Common myeloid progenitor, CD34-positive (primary cell): Measurements from ENCODE around the gene ULK4.

Source experiments
- CTCF ChIA-PET: fragments of 350-600 bp; sonication (Branson Sonifier 250); formaldehyde crosslinking; loops from one replicate; lab custom pipeline; 2021; ENCODE audit warnings: antibody characterized with exemption; lab: Charles Lee
- POLR2A ChIA-PET: fragments of 350-600 bp; sonication (Branson Sonifier 250); formaldehyde crosslinking; loops from one replicate; lab custom pipeline; 2021; ENCODE audit warnings: antibody characterized with exemption; lab: Charles Lee
- DNase-seq, 3 donors: peaks; one replicate each; pipeline versions ENCODE4 v3.0.0 to v3.0.0-alpha.2; 2013
- H3K27ac ChIP-seq, 2 experiments: 1 replicate in 1 of 2; 2 replicates in 1 of 2; pipeline ENCODE4 v1.7.0; 2013; ENCODE audit warnings: inconsistent platforms in 2 of 2, low read length in 2 of 2, mild to moderate bottlenecking in 2 of 2, low read depth in 1 of 2, moderate library complexity in 1 of 2; ENCODE audit not compliant: severe bottlenecking in 2 of 2, insufficient read depth in 1 of 2, poor library complexity in 1 of 2
- H3K27me3 ChIP-seq, 5 experiments: replicated peaks in 2 of 5; 1 replicate in 3 of 5; 2 replicates in 2 of 5; pipeline versions ENCODE4 v1.6.1 to v1.7.0; 2013; ENCODE audit warnings: low read length in 4 of 5, mild to moderate bottlenecking in 2 of 5, moderate library complexity in 2 of 5, inconsistent platforms in 1 of 5; ENCODE audit not compliant: insufficient read depth in 5 of 5, control insufficient read depth in 4 of 5
- H3K36me3 ChIP-seq, 4 experiments: 1 replicate in 2 of 4; 2 replicates in 2 of 4; pipeline versions ENCODE4 v1.6.1 to v1.7.0; 2013; ENCODE audit warnings: low read length in 3 of 4, control low read depth in 1 of 4, mild to moderate bottlenecking in 1 of 4; ENCODE audit not compliant: control insufficient read depth in 4 of 4, insufficient read depth in 4 of 4
- H3K4me1 ChIP-seq, 4 experiments: 1 replicate in 3 of 4; 2 replicates in 1 of 4; pipeline versions ENCODE4 v1.6.1 to v1.7.1; 2013; ENCODE audit warnings: low read length in 3 of 4, mild to moderate bottlenecking in 3 of 4, control low read depth in 1 of 4, inconsistent platforms in 1 of 4, moderate library complexity in 1 of 4; ENCODE audit not compliant: control insufficient read depth in 4 of 4, insufficient read depth in 4 of 4; ENCODE audit errors: control extremely low read depth in 1 of 4
- H3K4me3 ChIP-seq, 7 experiments: 1 replicate in 4 of 7; 2 replicates in 3 of 7; pipeline versions ENCODE4 v1.5.1 to v1.7.0; 2013; ENCODE audit warnings: mild to moderate bottlenecking in 7 of 7, low read length in 6 of 7, moderate library complexity in 6 of 7, inconsistent platforms in 2 of 7, low read depth in 2 of 7, control low read depth in 1 of 7; ENCODE audit not compliant: insufficient read depth in 4 of 7, control insufficient read depth in 1 of 7; ENCODE audit errors: extremely low read depth in 1 of 7
- H3K9me3 ChIP-seq, 5 experiments: 1 replicate in 4 of 5; 2 replicates in 1 of 5; pipeline versions ENCODE4 v1.6.1 to v1.7.1; 2013; ENCODE audit warnings: low read length in 4 of 5, mild to moderate bottlenecking in 2 of 5, inconsistent platforms in 1 of 5, low read depth in 1 of 5, moderate library complexity in 1 of 5; ENCODE audit not compliant: control insufficient read depth in 4 of 5, insufficient read depth in 2 of 5; ENCODE audit errors: control extremely low read depth in 1 of 5
- WGBS: methylation state at CpG from one replicate; pipeline ENCODE4 v1.1.5; 2013; ENCODE audit not compliant: insufficient coverage; 5-methylcytosine and 5-hydroxymethylcytosine counted together

Gene ULK4

GRCh38 chr3:41488501-41488900, 473.4 kb downstream of the ULK4 start:
- no peaks in the 10 kb centered on the region for H3K4me1 ChIP-seq
- H3K27ac ChIP-seq, result no peak overlapping the region
- H3K9me3 ChIP-seq, result no peaks in the 10 kb centered on the region
- DNase-seq, result no peak
- CTCF ChIA-PET, result no interaction called here
- POLR2A ChIA-PET, result no interaction called here
- H3K36me3 ChIP-seq, result no peaks in the 10 kb centered on the region
- no peaks in the 10 kb centered on the region for H3K27me3 ChIP-seq
- no peak overlapping the region for H3K4me3 ChIP-seq

- POLR2A ChIA-PET, result no interaction called here
- CTCF ChIA-PET, result no interaction called here
- H3K27ac ChIP-seq, result no peak overlapping the region
- H3K9me3 ChIP-seq, result peaks cover 0 to 3% (median 0%) of the 10 kb centered on the region in 5 experiments
- no peak for DNase-seq
- H3K4me3 ChIP-seq, result no peak overlapping the region
- no peaks in the 10 kb centered on the region for H3K4me1 ChIP-seq
- H3K27me3 ChIP-seq, result no peaks in the 10 kb centered on the region
- WGBS, result 100% methylated on average over 2 of the region's 4 CpGs
- H3K36me3 ChIP-seq, result no peaks in the 10 kb centered on the region
Measured at GRCh38 chr3:41485484-41485883, 476.4 kb downstream of the ULK4 start.

DNA sequence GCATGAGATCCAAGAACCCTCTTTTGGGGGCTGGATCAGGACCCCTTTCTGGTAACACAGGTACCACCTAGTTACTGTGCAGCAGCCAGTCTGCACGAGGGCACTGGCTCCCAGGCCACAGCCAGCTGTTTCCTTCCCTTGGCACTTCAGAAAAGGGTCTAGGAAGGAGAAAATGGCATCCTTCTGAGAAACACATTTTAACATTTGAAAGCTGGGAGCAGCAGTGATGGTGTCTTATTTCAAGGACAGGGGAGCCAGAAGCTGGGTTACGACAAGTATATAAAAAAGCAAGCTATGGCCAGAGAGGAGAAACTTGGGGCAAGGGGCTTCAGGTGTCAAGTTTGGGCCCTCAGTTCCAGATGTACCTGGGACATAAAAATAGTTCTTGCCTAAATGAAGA, 479.8 kb downstream of the ULK4 start:
- H3K27ac ChIP-seq, result no peak overlapping the region
- H3K4me1 ChIP-seq, result no peaks in the 10 kb centered on the region
- peaks cover 0 to 5% (median 1%) of the 10 kb centered on the region in 5 experiments for H3K9me3 ChIP-seq
- CTCF ChIA-PET, result no interaction called here
- no peak for DNase-seq
- 64% methylated on average over 2 of the region's 2 CpGs for WGBS
- H3K36me3 ChIP-seq, result no peaks in the 10 kb centered on the region
- POLR2A ChIA-PET, result no interaction called here
- H3K4me3 ChIP-seq, result no peak overlapping the region
- no peaks in the 10 kb centered on the region for H3K27me3 ChIP-seq

- WGBS, result no CpG with 5 or more reads among the region's 1 CpG
- Histone ChIP-seq H3K36me3 (no peaks in the 10 kb centered on the region), H3K4me1 (no peaks in the 10 kb centered on the region), H3K27me3 (no peaks in the 10 kb centered on the region), H3K4me3 (no peak overlapping the region), H3K27ac (no peak overlapping the region), H3K9me3 (peaks cover 1 to 13% (median 2%) of the 10 kb centered on the region in 5 experiments)
- no peak for DNase-seq
- CTCF ChIA-PET, result no interaction called here
- POLR2A ChIA-PET, result no interaction called here
Measured at GRCh38 chr3:41478278-41478677, 483.6 kb downstream of the ULK4 start.

DNA sequence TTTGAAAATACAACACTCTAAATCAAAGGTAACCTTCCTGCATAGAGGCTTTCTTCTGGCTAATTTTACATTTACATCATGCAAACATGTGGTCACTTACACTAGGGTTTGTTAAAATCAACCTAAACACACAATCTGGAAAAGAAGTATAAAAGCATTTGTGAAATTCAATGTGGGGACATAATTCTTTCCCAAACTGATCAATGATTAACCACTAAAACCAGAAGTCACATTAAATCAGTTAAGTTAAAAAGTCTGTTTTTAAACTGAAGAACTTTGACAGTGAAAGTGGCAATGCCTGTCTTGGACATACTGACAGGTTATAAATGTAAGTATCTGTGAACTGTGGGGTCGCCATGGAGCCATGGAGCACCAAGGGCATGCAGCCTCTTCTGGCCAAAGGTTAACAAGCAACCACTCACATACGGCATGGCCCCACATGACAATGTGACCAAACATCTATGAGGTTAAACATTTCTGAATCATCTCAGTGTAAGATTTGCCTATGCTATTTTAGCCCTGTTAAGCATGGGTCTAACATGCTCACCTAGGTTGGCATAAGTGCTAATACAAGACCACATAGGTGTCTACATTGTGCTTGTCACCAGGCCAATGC, 484.4 kb downstream of the ULK4 start:
- ChIA-PET CTCF (no interaction called here), POLR2A (no interaction called here)
- 100% methylated on average over 1 of the region's 2 CpGs for WGBS
- H3K9me3 ChIP-seq, result peaks cover 1 to 19% (median 6%) of the 10 kb centered on the region in 5 experiments
- H3K36me3 ChIP-seq, result no peaks in the 10 kb centered on the region
- H3K4me3 ChIP-seq, result no peak overlapping the region
- no peak for DNase-seq
- H3K27ac ChIP-seq, result no peak overlapping the region
- no peaks in the 10 kb centered on the region for H3K27me3 ChIP-seq
- H3K4me1 ChIP-seq, result no peaks in the 10 kb centered on the region

DNA sequence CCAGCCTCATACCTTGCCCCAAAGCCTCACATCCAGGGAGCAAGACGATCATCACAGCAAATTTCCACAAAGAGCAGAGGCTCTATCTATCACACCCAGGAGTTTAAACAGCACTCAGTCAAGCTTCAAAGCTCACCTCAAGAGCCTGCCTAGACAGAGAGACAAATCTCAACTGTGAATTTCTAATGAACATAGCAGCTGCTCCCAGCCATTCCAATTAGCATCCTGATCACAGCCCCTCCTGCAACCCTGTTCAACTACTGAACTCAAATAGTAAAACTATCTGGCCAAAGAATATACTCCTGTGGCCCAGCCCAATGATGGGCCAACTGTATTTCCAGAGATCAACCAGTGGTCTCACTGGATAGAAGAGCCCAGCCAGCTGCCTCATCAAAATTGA, 492.8 kb downstream of the ULK4 start:
- Histone ChIP-seq H3K9me3 (peaks cover 2 to 43% (median 5%) of the 10 kb centered on the region in 5 experiments), H3K4me3 (no peak overlapping the region), H3K27me3 (no peaks in the 10 kb centered on the region), H3K36me3 (no peaks in the 10 kb centered on the region), H3K4me1 (no peaks in the 10 kb centered on the region), H3K27ac (no peak overlapping the region)
- CTCF ChIA-PET, result no interaction called here
- WGBS, result 100% methylated on average over 1 of the region's 1 CpG
- DNase-seq, result no peak
- POLR2A ChIA-PET, result no interaction called here

DNA sequence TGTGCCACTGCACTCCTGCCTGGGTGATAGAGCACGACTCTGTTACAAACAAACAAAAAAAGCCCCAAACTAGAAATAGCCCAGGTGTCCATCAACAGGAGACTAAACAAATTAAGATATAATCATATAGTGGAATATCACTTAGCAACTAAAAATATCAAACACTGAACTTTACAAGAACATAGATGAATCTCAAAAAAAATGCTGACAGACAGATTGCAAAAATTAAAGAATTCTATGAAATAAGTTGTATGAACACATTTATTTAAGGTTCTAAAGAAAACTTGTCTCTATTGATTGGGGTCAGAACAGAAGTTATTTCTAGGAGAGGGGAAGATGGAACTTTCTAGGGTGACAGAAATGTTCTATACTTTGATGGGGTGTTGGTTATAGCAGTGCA, 494.4 kb downstream of the ULK4 start:
- ChIA-PET CTCF (no interaction called here), POLR2A (no interaction called here)
- no peaks in the 10 kb centered on the region for H3K27me3 ChIP-seq
- no peaks in the 10 kb centered on the region for H3K36me3 ChIP-seq
- H3K27ac ChIP-seq, result no peak overlapping the region
- peaks cover 0 to 33% (median 3%) of the 10 kb centered on the region in 5 experiments for H3K9me3 ChIP-seq
- no peak overlapping the region for H3K4me3 ChIP-seq
- WGBS, result no CpG with 5 or more reads among the region's 1 CpG
- H3K4me1 ChIP-seq, result no peaks in the 10 kb centered on the region
- no peak for DNase-seq
